SK-N-SH (cell line): ENCODE results near the gene HECTD4.

ENCODE experiments used
- CTCF ChIP-seq: fragments of 200-600 bp; sonication (generic); IDR thresholded peaks from 2 replicates; pipeline ENCODE4 v1.6.1; 2017; ENCODE audit warnings: antibody characterized with exemption, mild to moderate bottlenecking, moderate library complexity
- EP300 ChIP-seq, 2 experiments: IDR thresholded peaks; 2 replicates each; pipeline versions ENCODE4 v1.4.0 to v1.6.1; 2012; ENCODE audit warnings: borderline replicate concordance in 1 of 2, low read depth in 1 of 2, low read length in 1 of 2
- EZH2phosphoT487 ChIP-seq: fragments of 200-600 bp; sonication (generic); IDR thresholded peaks from 2 replicates; pipeline ENCODE4 v1.6.1; 2017; ENCODE audit warnings: low read depth, mixed run types, mild to moderate bottlenecking, antibody characterized with exemption, moderate library complexity, borderline replicate concordance
- MAX ChIP-seq: IDR thresholded peaks from 2 replicates; pipeline ENCODE4 v1.4.0; 2012; ENCODE audit warnings: low read depth
- NFIC ChIP-seq: IDR thresholded peaks from 2 replicates; pipeline ENCODE4 v1.4.0; 2012; ENCODE audit warnings: borderline replicate concordance
- NRF1 ChIP-seq: IDR thresholded peaks from 2 replicates; pipeline ENCODE4 v1.6.1; 2012; ENCODE audit warnings: low read depth, mild to moderate bottlenecking, low read length
- POLR2AphosphoS5 ChIP-seq: IDR thresholded peaks from 2 replicates; pipeline ENCODE4 v1.6.1; 2012; ENCODE audit warnings: low read depth, low read length
- RAD21 ChIP-seq: IDR thresholded peaks from 2 replicates; pipeline ENCODE4 v1.6.1; 2012; ENCODE audit warnings: mild to moderate bottlenecking, low read length
- RFX5 ChIP-seq: IDR thresholded peaks from 2 replicates; pipeline ENCODE4 v1.6.1; 2012; ENCODE audit warnings: mild to moderate bottlenecking, improper control_type of control experiment, low read length

GRCh38 chr12:112381406-112381882, 787 bp downstream of the HECTD4 start:
- no peak for TF ChIP-seq CTCF
- no peak for TF ChIP-seq EZH2phosphoT487
- TF ChIP-seq EP300 (IDR thresholded peaks at IDR 0.05; ENCODE audit: borderline replicate concordance in 1 of 2, low read depth in 1 of 2, low read length in 1 of 2): no peak
- no peak for TF ChIP-seq RAD21
- no peak for TF ChIP-seq NFIC
- no peak for TF ChIP-seq POLR2AphosphoS5
- TF ChIP-seq NRF1: no peak
- TF ChIP-seq RFX5: no peak
- no peak for TF ChIP-seq MAX
